DMS53 treated with DMSO at 0.1 percent for 48 hours (cell line): ENCODE data around the gene ADD1.
A peak's percentile ranks its signal among the peaks of the same experiment; 100 is the strongest.
"Not testable (repeated sequence)": the region's sequence is repeated elsewhere in the genome, so short reads cannot be mapped to it uniquely, and the experiment has no call there.

Source experiments
- DNase-seq: peaks from one replicate; lab custom pipeline; 2025; ENCODE audit not compliant: unreplicated experiment; lab: John Stamatoyannopoulos, UW

The ADD1 gene

GRCh38 chr4:2915789-2916188 is 72.1 kb downstream of the ADD1 start:
- DNase-seq = no peak

GRCh38 chr4:2916696-2917095 is 73.1 kb downstream of the ADD1 start:
- not testable (repeated sequence) for DNase-seq

GRCh38 chr4:2918300-2918699 is 74.7 kb downstream of the ADD1 start:
- not testable (repeated sequence) for DNase-seq

- DNase-seq = not testable (repeated sequence)
Observed at GRCh38 chr4:2918714-2919113, 75.1 kb downstream of the ADD1 start.

- DNase-seq = not testable (repeated sequence)
Observed at GRCh38 chr4:2922453-2923101, 78.9 kb downstream of the ADD1 start.

GRCh38 chr4:2923141-2923551 is 79.5 kb downstream of the ADD1 start:
- DNase-seq = no peak

- no peak for DNase-seq
Observed at GRCh38 chr4:2923668-2924173, 80.1 kb downstream of the ADD1 start.

GRCh38 chr4:2924286-2924685 is 80.6 kb downstream of the ADD1 start:
- no peak for DNase-seq

- DNase-seq = no peak
Observed at GRCh38 chr4:2924765-2925301, 81.2 kb downstream of the ADD1 start.

GRCh38 chr4:2925496-2925895 is 81.9 kb downstream of the ADD1 start:
- DNase-seq = no peak

GRCh38 chr4:2925931-2926860 is 82.6 kb downstream of the ADD1 start:
- no peak for DNase-seq

GRCh38 chr4:2927016-2927695 is 83.5 kb downstream of the ADD1 start:
- DNase-seq = no peak

- DNase-seq = no peak
Observed at GRCh38 chr4:2927696-2928075, 84.0 kb downstream of the ADD1 start.

- no peak for DNase-seq
Observed at GRCh38 chr4:2928242-2929176, 84.9 kb downstream of the ADD1 start.

GRCh38 chr4:2929469-2929868 is 85.8 kb downstream of the ADD1 start:
- no peak for DNase-seq

- peak; percentile 96 for DNase-seq
Observed at GRCh38 chr4:2930135-2930757, 86.6 kb downstream of the ADD1 start.

GRCh38 chr4:2930758-2931511 is 87.3 kb downstream of the ADD1 start:
- peak; percentile 95 for DNase-seq

GRCh38 chr4:2931512-2932301 is 88.1 kb downstream of the ADD1 start:
- no peak for DNase-seq
